D721Med (cell line): ENCODE data around the gene UNCX.
A peak's percentile ranks its signal among the peaks of the same experiment; 100 is the strongest.

Experiments used
- DNase-seq: peaks from one replicate; pipeline ENCODE4 v3.0.0; 2011; ENCODE audit warnings: low spot score; ENCODE audit not compliant: insufficient read length
- FAIRE-seq: peaks from 2 replicates; lab custom pipeline; 2011; peaks lifted over from hg19 to GRCh38; lab: Jason Lieb, UNC
- CTCF ChIP-seq: IDR thresholded peaks from 2 replicates; pipeline ENCODE4 v1.5.1; 2012; ENCODE audit warnings: mild to moderate bottlenecking, control low read depth; ENCODE audit not compliant: insufficient read depth; ENCODE audit errors: missing control alignments

UNCX gene

GRCh38 chr7:1251796-1252539 is 19.3 kb downstream of the UNCX start:
- TF ChIP-seq CTCF, result no peak
- FAIRE-seq (no peak), DNase-seq (peak; percentile 94)

- DNase-seq, result no peak
- FAIRE-seq, result no peak
- TF ChIP-seq CTCF, result no peak
Measured at GRCh38 chr7:1252540-1253090, 19.9 kb downstream of the UNCX start.

GRCh38 chr7:1253681-1254181 is 21.1 kb downstream of the UNCX start:
- DNase-seq (no peak), FAIRE-seq (no peak)
- no peak for TF ChIP-seq CTCF

GRCh38 chr7:1254281-1255079 is 21.8 kb downstream of the UNCX start:
- FAIRE-seq, result no peak

GRCh38 chr7:1255080-1255816 is 22.6 kb downstream of the UNCX start:
- FAIRE-seq (no peak), DNase-seq (no peak)
- TF ChIP-seq CTCF, result no peak

More at GRCh38 chr7:1254281-1255079, 21.8 kb downstream of the UNCX start:
- no peak for TF ChIP-seq CTCF
- no peak for DNase-seq

GRCh38 chr7:1255817-1256340 is 23.2 kb downstream of the UNCX start:
- TF ChIP-seq CTCF, result no peak
- DNase-seq, result no peak
- FAIRE-seq, result no peak
